ENCODE results near the gene DCHS2.

DCHS2 gene

GRCh38 chr4:154439224-154439623, 52.4 kb downstream of the DCHS2 start:
- intact Hi-C loops (cut with DNase I; ENCODE audit: low total_unique reads), result no loop called here
- H3K36me3 ChIP-seq, result no peaks in the 10 kb centered on the region
- no peaks in the 10 kb centered on the region for H3K4me1 ChIP-seq
- TF ChIP-seq CTCF (IDR thresholded peaks at IDR 0.05), result no peak
- H3K27ac ChIP-seq, result no peak overlapping the region
- no peaks in the 10 kb centered on the region for H3K27me3 ChIP-seq
- no peak overlapping the region for H3K4me3 ChIP-seq
- H3K9me3 ChIP-seq, result no peaks in the 10 kb centered on the region
- no peak for DNase-seq

- H3K27me3 ChIP-seq, result no peaks in the 10 kb centered on the region
- no peak for DNase-seq
- H3K36me3 ChIP-seq, result no peaks in the 10 kb centered on the region
- H3K27ac ChIP-seq, result no peak overlapping the region
- H3K4me1 ChIP-seq, result no peaks in the 10 kb centered on the region
- no peak for TF ChIP-seq CTCF (IDR thresholded peaks at IDR 0.05)
- no peaks in the 10 kb centered on the region for H3K9me3 ChIP-seq
- intact Hi-C loops (cut with DNase I; ENCODE audit: low total_unique reads), result no loop called here
- H3K4me3 ChIP-seq, result no peak overlapping the region
Observed at GRCh38 chr4:154435895-154436294, 55.7 kb downstream of the DCHS2 start.

GRCh38 chr4:154433543-154433942, 58.1 kb downstream of the DCHS2 start:
- Histone ChIP-seq H3K9me3 (no peaks in the 10 kb centered on the region), H3K4me1 (no peaks in the 10 kb centered on the region), H3K4me3 (no peak overlapping the region), H3K27me3 (no peaks in the 10 kb centered on the region), H3K36me3 (no peaks in the 10 kb centered on the region), H3K27ac (no peak overlapping the region)
- no peak for DNase-seq
- intact Hi-C loops (cut with DNase I; ENCODE audit: low total_unique reads), result no loop called here
- TF ChIP-seq CTCF (IDR thresholded peaks at IDR 0.05), result no peak

- Histone ChIP-seq H3K27ac (no peak overlapping the region), H3K4me3 (no peak overlapping the region), H3K27me3 (no peaks in the 10 kb centered on the region), H3K36me3 (no peaks in the 10 kb centered on the region), H3K4me1 (no peaks in the 10 kb centered on the region), H3K9me3 (no peaks in the 10 kb centered on the region)
- TF ChIP-seq CTCF (IDR thresholded peaks at IDR 0.05), result no peak
- DNase-seq, result no peak
- intact Hi-C loops (cut with DNase I; ENCODE audit: low total_unique reads), result no loop called here
Observed at GRCh38 chr4:154429176-154429575, 62.4 kb downstream of the DCHS2 start.

- intact Hi-C loops (cut with DNase I; ENCODE audit: low total_unique reads), result no loop called here
- Histone ChIP-seq H3K36me3 (no peaks in the 10 kb centered on the region), H3K9me3 (no peaks in the 10 kb centered on the region), H3K27ac (no peak overlapping the region), H3K27me3 (no peaks in the 10 kb centered on the region), H3K4me1 (no peaks in the 10 kb centered on the region), H3K4me3 (no peak overlapping the region)
- TF ChIP-seq CTCF (IDR thresholded peaks at IDR 0.05), result no peak
- no peak for DNase-seq
Observed at GRCh38 chr4:154427149-154427548, 64.5 kb downstream of the DCHS2 start.

- intact Hi-C loops (cut with DNase I; ENCODE audit: low total_unique reads), result no loop called here
- TF ChIP-seq CTCF (IDR thresholded peaks at IDR 0.05), result no peak
- Histone ChIP-seq H3K36me3 (no peaks in the 10 kb centered on the region), H3K27me3 (no peaks in the 10 kb centered on the region), H3K9me3 (no peaks in the 10 kb centered on the region), H3K4me3 (no peak overlapping the region), H3K27ac (no peak overlapping the region), H3K4me1 (no peaks in the 10 kb centered on the region)
- no peak for DNase-seq
Observed at GRCh38 chr4:154425514-154425913, 66.1 kb downstream of the DCHS2 start.
